H1 (cell line): ENCODE results near the gene RAD52. TPM values are rescaled to one million over a fixed set of nuclear protein-coding genes. Genes with fewer than 3 reads are reported as not detected.

Experiments used
- CTCF ChIA-PET: fragments of 300-600 bp; sonication (Branson Sonifier 250); formaldehyde crosslinking; loops from one replicate; lab custom pipeline; 2021; ENCODE audit not compliant: partially characterized antibody; lab: Charles Lee
- POLR2A ChIA-PET: fragments of 300-600 bp; sonication (Branson Sonifier 250); formaldehyde crosslinking; loops from one replicate; lab custom pipeline; 2021; ENCODE audit warnings: inconsistent platforms; ENCODE audit not compliant: partially characterized antibody; lab: Charles Lee
- DNase-seq, 2 experiments: peaks; one replicate each; pipeline versions ENCODE4 v3.0.0 to v3.0.0-alpha.2; 2010 to 2022; ENCODE audit warnings: low spot score in 2 of 2, low read depth in 1 of 2, mixed read lengths in 1 of 2
- FAIRE-seq: peaks from 2 replicates; lab custom pipeline; 2011; peaks lifted over from hg19 to GRCh38; lab: Jason Lieb, UNC
- H2AFZ ChIP-seq: 2 replicates; pipeline ENCODE4 v1.8.1; 2012; ENCODE audit warnings: low read length, inconsistent platforms
- H2AK5ac ChIP-seq: 2 replicates; pipeline ENCODE4 v1.6.1; 2013; ENCODE audit warnings: low read depth, low read length
- H2BK120ac ChIP-seq: replicated peaks from 2 replicates; pipeline ENCODE3; 2013; ENCODE audit warnings: low read depth, low read length, inconsistent platforms
- H2BK12ac ChIP-seq: 2 replicates; pipeline ENCODE4 v1.6.1; 2013; ENCODE audit warnings: low read depth, low read length
- H2BK15ac ChIP-seq: 2 replicates; pipeline ENCODE4 v1.6.1; 2013; ENCODE audit warnings: low read length
- H2BK20ac ChIP-seq: 2 replicates; pipeline ENCODE4 v1.6.1; 2013; ENCODE audit warnings: low read length
- H2BK5ac ChIP-seq: 2 replicates; pipeline ENCODE4 v1.6.1; 2013; ENCODE audit warnings: low read depth, low read length
- H3K14ac ChIP-seq: 2 replicates; pipeline ENCODE4 v1.6.1; 2013; ENCODE audit warnings: inconsistent platforms; ENCODE audit not compliant: insufficient read length
- H3K18ac ChIP-seq: 2 replicates; pipeline ENCODE4 v1.6.1; 2013; ENCODE audit warnings: low read length; ENCODE audit errors: extremely low read depth
- H3K23ac ChIP-seq: 2 replicates; pipeline ENCODE4 v1.6.1; 2013; ENCODE audit warnings: inconsistent platforms; ENCODE audit not compliant: insufficient read length
- H3K23me2 ChIP-seq: 2 replicates; pipeline ENCODE4 v1.6.1; 2013; ENCODE audit warnings: low read depth, low read length
- H3K27ac ChIP-seq: 2 replicates; pipeline ENCODE4 v1.6.1; 2011; ENCODE audit warnings: low read depth, low read length, inconsistent platforms
- H3K27me3 ChIP-seq, 4 experiments: replicated peaks in 1 of 4; 1 replicate in 1 of 4; 2 replicates in 3 of 4; pipeline versions ENCODE4 v1.6.1 to v1.8.1; 2011 to 2013; ENCODE audit warnings: low read length in 3 of 4, mild to moderate bottlenecking in 3 of 4, inconsistent platforms in 2 of 4, mixed read lengths in 2 of 4, moderate library complexity in 1 of 4; ENCODE audit not compliant: control insufficient read depth in 3 of 4, insufficient read depth in 3 of 4; ENCODE audit errors: extremely low read depth in 1 of 4
- H3K36me3 ChIP-seq, 4 experiments: 2 replicates each; pipeline versions ENCODE4 v1.6.1 to v1.8.1; 2011 to 2013; ENCODE audit warnings: mild to moderate bottlenecking in 4 of 4, low read length in 3 of 4, moderate library complexity in 2 of 4, control low read depth in 1 of 4, inconsistent platforms in 1 of 4; ENCODE audit not compliant: insufficient read depth in 4 of 4, control insufficient read depth in 2 of 4
- H3K4ac ChIP-seq: replicated peaks from 2 replicates; pipeline ENCODE3; 2013; ENCODE audit warnings: low read length, low read depth, mixed read lengths, inconsistent platforms; ENCODE audit not compliant: insufficient read length
- H3K4me1 ChIP-seq, 4 experiments: replicated peaks in 1 of 4; 1 replicate in 1 of 4; 2 replicates in 3 of 4; pipeline versions ENCODE4 v1.6.1 to v1.8.1; 2011 to 2013; ENCODE audit warnings: low read length in 3 of 4, inconsistent platforms in 2 of 4, mixed read lengths in 1 of 4; ENCODE audit not compliant: insufficient read depth in 4 of 4, control insufficient read depth in 3 of 4
- H3K4me2 ChIP-seq, 2 experiments: 2 replicates each; pipeline versions ENCODE4 v1.6.1 to v1.8.1; 2011 to 2013; ENCODE audit warnings: low read depth in 2 of 2, low read length in 2 of 2, control low read depth in 1 of 2, inconsistent platforms in 1 of 2, mild to moderate bottlenecking in 1 of 2; ENCODE audit not compliant: insufficient read depth in 1 of 2
- H3K4me3 ChIP-seq, 4 experiments: fragments of 200-600, 300-600 bp in 1 of 4; sonication (generic), shearing (Covaris generic), sonication (Bioruptor Twin) in 1 of 4; 2 replicates each; pipeline versions ENCODE4 v1.5.1 to v1.8.1; 2011 to 2016; ENCODE audit warnings: low read length in 4 of 4, low read depth in 3 of 4, control low read depth in 2 of 4, inconsistent platforms in 2 of 4, mild to moderate bottlenecking in 2 of 4, mixed read lengths in 1 of 4, moderate library complexity in 1 of 4; ENCODE audit not compliant: insufficient read depth in 2 of 4; ENCODE audit errors: extremely low read depth in 1 of 4
- H3K56ac ChIP-seq: replicated peaks from 2 replicates; pipeline ENCODE3; 2013; ENCODE audit warnings: low read depth, mild to moderate bottlenecking, mixed read lengths, low read length, inconsistent platforms; ENCODE audit not compliant: insufficient read length
- H3K79me1 ChIP-seq: 2 replicates; pipeline ENCODE4 v1.6.1; 2013; ENCODE audit warnings: low read depth, low read length, control low read depth
- H3K79me2 ChIP-seq, 2 experiments: 2 replicates each; pipeline versions ENCODE4 v1.6.1 to v1.8.1; 2012 to 2013; ENCODE audit warnings: low read length in 2 of 2, mild to moderate bottlenecking in 2 of 2, inconsistent platforms in 1 of 2; ENCODE audit not compliant: insufficient read depth in 2 of 2, control insufficient read depth in 1 of 2
- H3K9ac ChIP-seq, 4 experiments: replicated peaks in 1 of 4; 1 replicate in 1 of 4; 2 replicates in 3 of 4; pipeline versions ENCODE4 v1.6.1 to v1.8.1; 2011 to 2013; ENCODE audit warnings: low read depth in 3 of 4, low read length in 3 of 4, control low read depth in 2 of 4, mild to moderate bottlenecking in 2 of 4, moderate library complexity in 2 of 4, inconsistent platforms in 1 of 4; ENCODE audit errors: extremely low read depth in 1 of 4
- H3K9me3 ChIP-seq, 2 experiments: 2 replicates each; pipeline versions ENCODE4 v1.6.1 to v1.8.1; 2012 to 2013; ENCODE audit warnings: mild to moderate bottlenecking in 2 of 2, moderate library complexity in 2 of 2, control low read depth in 1 of 2, inconsistent platforms in 1 of 2, low read depth in 1 of 2, low read length in 1 of 2, mixed read lengths in 1 of 2; ENCODE audit not compliant: insufficient read depth in 2 of 2
- H4K20me1 ChIP-seq, 2 experiments: replicated peaks in 1 of 2; 2 replicates each; pipeline versions ENCODE3 to v1.8.1; 2011 to 2013; ENCODE audit warnings: inconsistent platforms in 2 of 2, low read length in 2 of 2, mild to moderate bottlenecking in 1 of 2; ENCODE audit not compliant: insufficient read depth in 2 of 2, control insufficient read depth in 1 of 2
- H4K5ac ChIP-seq: 2 replicates; pipeline ENCODE4 v1.6.1; 2013; ENCODE audit warnings: low read length, low read depth, mixed read lengths, inconsistent platforms; ENCODE audit not compliant: insufficient read length
- H4K8ac ChIP-seq: 2 replicates; pipeline ENCODE4 v1.8.0; 2013; ENCODE audit warnings: mild to moderate bottlenecking, moderate library complexity, low read length, inconsistent platforms; ENCODE audit not compliant: insufficient read depth; ENCODE audit errors: extremely low read depth
- H4K91ac ChIP-seq: replicated peaks from 2 replicates; pipeline ENCODE3; 2013; ENCODE audit warnings: low read length, mixed read lengths, inconsistent platforms; ENCODE audit not compliant: insufficient read length
- CBX5 ChIP-seq: fragments of 300-800, 300-1000 bp; sonication (generic); IDR thresholded peaks from 2 replicates; pipeline ENCODE4 v1.7.1; 2016; ENCODE audit warnings: antibody characterized with exemption, low read length, low read depth
- CBX8 ChIP-seq: fragments of 300-800, 300-1000 bp; sonication (generic); IDR thresholded peaks from 2 replicates; pipeline ENCODE4 v1.7.1; 2016; ENCODE audit warnings: low read depth, low read length, borderline replicate concordance
- CREB1 ChIP-seq: IDR thresholded peaks from 2 replicates; pipeline ENCODE4 v1.6.1; 2012; ENCODE audit warnings: inconsistent platforms
- EP300 ChIP-seq, 2 experiments: IDR thresholded peaks; 1 replicate in 1 of 2; 2 replicates in 1 of 2; pipeline ENCODE4 v1.6.1; 2011 to 2012; ENCODE audit warnings: low read depth in 2 of 2, low read length in 2 of 2, mild to moderate bottlenecking in 2 of 2, borderline replicate concordance in 1 of 2, inconsistent platforms in 1 of 2, moderate library complexity in 1 of 2
- FOSL1 ChIP-seq: IDR thresholded peaks from 2 replicates; pipeline ENCODE4 v1.6.1; 2011; ENCODE audit warnings: mild to moderate bottlenecking, low read depth, low read length, moderate library complexity; ENCODE audit not compliant: insufficient read depth
- HDAC2 ChIP-seq, 2 experiments: fragments of 300-600 bp in 1 of 2; sonication (generic) in 1 of 2; IDR thresholded peaks; 2 replicates each; pipeline ENCODE4 v1.6.1; 2011 to 2012; ENCODE audit warnings: low read depth in 2 of 2, low read length in 2 of 2, mild to moderate bottlenecking in 2 of 2, moderate library complexity in 2 of 2, borderline replicate concordance in 1 of 2, inconsistent platforms in 1 of 2
- KDM5A ChIP-seq: fragments of 200-600 bp; IDR thresholded peaks from 2 replicates; pipeline ENCODE4 v1.7.1; 2012; ENCODE audit warnings: mild to moderate bottlenecking, low read length, inconsistent platforms, mixed read lengths
- RAD21 ChIP-seq, 2 experiments: IDR thresholded peaks in 1 of 2; conservative IDR thresholded peaks in 1 of 2; 2 replicates each; pipeline ENCODE4 v1.6.1; 2011; ENCODE audit warnings: low read depth in 2 of 2, low read length in 2 of 2, improper control_type of control experiment in 1 of 2, inconsistent platforms in 1 of 2, mild to moderate bottlenecking in 1 of 2, moderate library complexity in 1 of 2
- SIX5 ChIP-seq: IDR thresholded peaks from 2 replicates; pipeline ENCODE4 v1.6.1; 2011; ENCODE audit warnings: mild to moderate bottlenecking, low read depth, low read length
- TAF1 ChIP-seq: IDR thresholded peaks from 2 replicates; pipeline ENCODE4 v1.6.1; 2011; ENCODE audit warnings: mild to moderate bottlenecking, low read depth, low read length
- TEAD4 ChIP-seq: IDR thresholded peaks from 2 replicates; pipeline ENCODE4 v1.6.1; 2012; ENCODE audit warnings: low read depth, low read length, inconsistent platforms, mixed read lengths
- USF2 ChIP-seq: IDR thresholded peaks from 2 replicates; pipeline ENCODE4 v1.6.1; 2011; ENCODE audit warnings: low read length, improper control_type of control experiment
- WGBS, 2 experiments: shearing (Covaris generic) in 1 of 2; methylation state at CpG; one replicate each; pipeline versions ENCODE4 v1.1.6 to v1.1.7; 2013 to 2015; ENCODE audit warnings: low lambda C conversion rate in 2 of 2, mixed read lengths in 2 of 2, inconsistent platforms in 1 of 2, low coverage in 1 of 2, missing lambda C conversion rate in 1 of 2; ENCODE audit not compliant: insufficient replicate concordance in 2 of 2, insufficient coverage in 1 of 2, insufficient read length in 1 of 2; ENCODE audit errors: extremely low coverage in 1 of 2, missing lambda C conversion rate in 1 of 2; 5-methylcytosine and 5-hydroxymethylcytosine counted together
- polyA plus RNA-seq, 7 experiments: library from polyadenylated mRNA; depleted of rRNA in 3 of 7; stranded (reverse) in 5 of 7; unstranded in 2 of 7; fragments of >200 nt in 5 of 7; fragments of 200-250 nt in 2 of 7; gene quantifications; 1 replicate in 5 of 7; 2 replicates in 1 of 7; 4 replicates in 1 of 7; pipeline versions ENCODE4 v1.2.1 to v1.2.3, GENCODE V29; 2011 to 2013; ENCODE audit warnings: missing spikeins in 2 of 7, mixed read lengths in 2 of 7
- total RNA-seq: library from RNA; stranded (reverse); fragmentation: NEBNext Ultra II Directional; extraction: Animal tissue kit (Norgen Biotek cat#: 25700); gene quantifications from 2 replicates; pipeline ENCODE4 v1.2.1, GENCODE V29; 2021

RAD52 gene
- total and polyA plus RNA-seq, 2 of the 8 experiments (the other 6 are each of a cell fraction or from before 2014, with no cell fraction given) = 12.5 to 14.3 TPM

GRCh38 chr12:915090-915489, 34.4 kb downstream of the RAD52 start:
- H4K20me1 ChIP-seq = peaks cover 0 to 3% of the 10 kb centered on the region in 2 experiments
- no peak overlapping the region for H3K23ac ChIP-seq
- no peak overlapping the region for H3K56ac ChIP-seq
- ChIA-PET POLR2A (interaction anchor here (1.2 kb wide), 2 partner anchors 9 to 35 kb away, joined by 3 read pairs; partner anchors contain the start of gene RAD52), CTCF (no interaction called here)
- H2BK15ac ChIP-seq = no peak overlapping the region
- H2BK120ac ChIP-seq = no peak overlapping the region
- H4K91ac ChIP-seq = no peak overlapping the region
- no peak overlapping the region for H2AFZ ChIP-seq
- DNase-seq (no peak), FAIRE-seq (no peak)
- H3K4me3 ChIP-seq = no peak overlapping the region
- H3K23me2 ChIP-seq = no peaks in the 10 kb centered on the region
- H4K5ac ChIP-seq = no peak overlapping the region
- H2BK20ac ChIP-seq = no peak overlapping the region
- no peak overlapping the region for H3K4ac ChIP-seq
- H3K36me3 ChIP-seq = peaks cover 16 to 71% (median 31%) of the 10 kb centered on the region in 4 experiments
- H3K4me2 ChIP-seq = no peak overlapping the region
- H3K79me1 ChIP-seq = no peaks in the 10 kb centered on the region
- no peaks in the 10 kb centered on the region for H3K79me2 ChIP-seq
- no peak overlapping the region for H3K14ac ChIP-seq
- no peak overlapping the region for H2BK12ac ChIP-seq
- no peaks in the 10 kb centered on the region for H3K27me3 ChIP-seq
- H2AK5ac ChIP-seq = no peak overlapping the region
- 89% methylated on average over 5 of the region's 5 CpGs; no CpG with 5 or more reads in 1 of the 2 experiments for WGBS, 2 experiments
- H3K9me3 ChIP-seq = no peaks in the 10 kb centered on the region
- no peak overlapping the region for H3K9ac ChIP-seq
- 0 out of 7 replicates have a peak, but pooled peaks cover 0 to 4% (median 0%) of the 10 kb centered on the region in 4 experiments for H3K4me1 ChIP-seq
- H2BK5ac ChIP-seq = peak overlapping the region; percentile 5; the same call in 1 of the 2 replicates
- H3K27ac ChIP-seq = no peak overlapping the region
- H4K8ac ChIP-seq = no peak overlapping the region
- no peak overlapping the region for H3K18ac ChIP-seq
- TF ChIP-seq TAF1 = no peak
- TF ChIP-seq HDAC2 (IDR thresholded peaks at IDR 0.05; ENCODE audit: borderline replicate concordance in 1 of 2, low read depth in 2 of 2, low read length in 2 of 2) = no peak
- no peak for TF ChIP-seq FOSL1
- no peak for TF ChIP-seq USF2
- no peak for TF ChIP-seq CBX5
- no peak for TF ChIP-seq RAD21 (IDR thresholded peaks at IDR 0.05 in 1 of 2, conservative IDR thresholded peaks at IDR 0.05 in 1 of 2; ENCODE audit: low read depth in 2 of 2, low read length in 2 of 2)
- no peak for TF ChIP-seq CREB1
- no peak for TF ChIP-seq SIX5
- no peak for TF ChIP-seq TEAD4
- TF ChIP-seq EP300 (IDR thresholded peaks at IDR 0.05; ENCODE audit: borderline replicate concordance in 1 of 2, low read depth in 2 of 2, low read length in 2 of 2) = no peak
- no peak for TF ChIP-seq KDM5A
- no peak for TF ChIP-seq CBX8
